Panc1 (cell line): ENCODE results near the gene ANKMY2. TPM values are rescaled to one million over a fixed set of nuclear protein-coding genes. Genes with fewer than 3 reads are reported as not detected.

ENCODE experiments used
- ATAC-seq: fragments of 200-7000 bp; cut with Tn5 transposase; 2 replicates; pipeline ENCODE4 v1.9.1; 2020; ENCODE audit warnings: mild to moderate bottlenecking, moderate library complexity
- BruUV-seq: library from RNA; stranded (reverse); fragments of 400-500 nt; replicated peaks from 2 replicates; lab custom pipeline; 2021; lab: Mats Ljungman, UMichigan
- CTCF ChIA-PET: fragments of 300-600 bp; sonication (Branson Sonifier 250); formaldehyde crosslinking; loops from one replicate; lab custom pipeline; 2022; ENCODE audit warnings: antibody characterized with exemption; lab: Charles Lee
- POLR2A ChIA-PET: fragments of 300-600 bp; sonication (Branson Sonifier 250); formaldehyde crosslinking; loops from one replicate; lab custom pipeline; 2022; ENCODE audit warnings: antibody characterized with exemption; lab: Charles Lee
- DNase-seq: peaks from one replicate; pipeline ENCODE4 v3.0.0-alpha.2; 2010; ENCODE audit warnings: low read depth, low spot score
- H3K27ac ChIP-seq: 2 replicates; pipeline ENCODE4 v1.5.1; 2011; ENCODE audit warnings: mild to moderate bottlenecking, low read length, inconsistent platforms
- H3K27me3 ChIP-seq: fragments of 200-500 bp; sonication (Bioruptor generic); 2 replicates; pipeline ENCODE4 v1.6.0; 2014; ENCODE audit warnings: low read length, inconsistent platforms; ENCODE audit not compliant: control insufficient read depth, insufficient read depth
- H3K36me3 ChIP-seq: fragments of 200-500 bp; sonication (Bioruptor generic); 2 replicates; pipeline ENCODE4 v1.5.1; 2014; ENCODE audit warnings: inconsistent platforms, mild to moderate bottlenecking, low read length, moderate library complexity; ENCODE audit not compliant: control insufficient read depth, insufficient read depth
- H3K4me1 ChIP-seq: 2 replicates; pipeline ENCODE4 v1.5.1; 2011; ENCODE audit warnings: inconsistent platforms, mild to moderate bottlenecking, low read length, moderate library complexity; ENCODE audit not compliant: control insufficient read depth, insufficient read depth
- H3K4me3 ChIP-seq, 2 experiments: 2 replicates each; pipeline ENCODE4 v1.5.1; 2011 to 2012; ENCODE audit warnings: low read depth in 2 of 2, low read length in 2 of 2, mild to moderate bottlenecking in 2 of 2, inconsistent platforms in 1 of 2, moderate library complexity in 1 of 2
- H3K9me3 ChIP-seq: fragments of 200-500 bp; sonication (Bioruptor generic); 2 replicates; pipeline ENCODE4 v1.5.1; 2014; ENCODE audit warnings: low read depth, mild to moderate bottlenecking, inconsistent platforms, low read length, moderate library complexity; ENCODE audit not compliant: control insufficient read depth, insufficient read depth
- CTCF ChIP-seq: fragments of 450-650 bp; IDR thresholded peaks from 2 replicates; pipeline ENCODE4 v1.5.1; 2017; ENCODE audit warnings: mild to moderate bottlenecking
- POLR2AphosphoS5 ChIP-seq: IDR thresholded peaks from 2 replicates; pipeline ENCODE4 v1.6.1; 2012; ENCODE audit warnings: mild to moderate bottlenecking, low read depth, low read length, moderate library complexity
- REST ChIP-seq, 2 experiments: IDR thresholded peaks; 2 replicates each; pipeline ENCODE4 v1.6.1; 2011 to 2012; ENCODE audit warnings: low read depth in 2 of 2, control low read depth in 1 of 2, low read length in 1 of 2, mild to moderate bottlenecking in 1 of 2, moderate library complexity in 1 of 2; ENCODE audit not compliant: insufficient read depth in 1 of 2
- SIN3A ChIP-seq: IDR thresholded peaks from 2 replicates; pipeline ENCODE4 v1.6.1; 2012; ENCODE audit warnings: low read depth, mild to moderate bottlenecking, low read length, moderate library complexity, borderline replicate concordance; ENCODE audit not compliant: insufficient read depth
- TCF7L2 ChIP-seq: IDR thresholded peaks from 2 replicates; pipeline ENCODE4 v1.6.1; 2011; ENCODE audit warnings: mild to moderate bottlenecking, low read depth, low read length, inconsistent platforms
- in situ Hi-C: cut with HindIII; loops from 2 replicates; pipeline ENCODE4 v1.10.0; 2016; ENCODE audit warnings: low sequenced_read_pairs, low pct_unique_long_range_greater_than_20kb
- intact Hi-C: fragments of 100-400 bp; cut with micrococcal nuclease; formaldehyde crosslinking; loops from one replicate; pipeline ENCODE4 v1.10.0; 2022; ENCODE audit not compliant: unreplicated experiment
- total RNA-seq: library from RNA; stranded (reverse); gene quantifications from one replicate; pipeline ENCODE4 v1.2.1, GENCODE V29; 2021; ENCODE audit not compliant: unreplicated experiment

Gene ANKMY2
- total RNA-seq, 1 experiment from 2014 or later, result 18.6 TPM

- Histone ChIP-seq H3K4me1 (peaks cover 16% of the 10 kb centered on the region), H3K27me3 (no peaks in the 10 kb centered on the region), H3K27ac (no peak overlapping the region), H3K4me3 (no peak overlapping the region), H3K9me3 (no peaks in the 10 kb centered on the region), H3K36me3 (peaks cover 5% of the 10 kb centered on the region; the same call in 1 of the 2 replicates)
- intact Hi-C loops, result no loop called here
- in situ Hi-C loops, result no loop called here
- no peak for ATAC-seq
- TF ChIP-seq SIN3A, result no peak
- TF ChIP-seq POLR2AphosphoS5, result no peak
- TF ChIP-seq REST (IDR thresholded peaks at IDR 0.05; ENCODE audit: insufficient read depth in 1 of 2, low read depth in 2 of 2, low read length in 1 of 2), result no peak
- no peak for TF ChIP-seq CTCF
- no peak for TF ChIP-seq TCF7L2
- no peak for DNase-seq
- BruUV-seq, result no TSS peak
- CTCF ChIA-PET, result no interaction called here
- POLR2A ChIA-PET, result no interaction called here
Measured at GRCh38 chr7:16670731-16671344, 25.3 kb upstream of the ANKMY2 start.

- in situ Hi-C loops (no loop called here), intact Hi-C loops (no loop called here)
- Histone ChIP-seq H3K4me1 (peaks cover 16% of the 10 kb centered on the region), H3K4me3 (no peak overlapping the region), H3K27me3 (no peaks in the 10 kb centered on the region), H3K36me3 (peaks cover 2% of the 10 kb centered on the region; the same call in 1 of the 2 replicates), H3K9me3 (no peaks in the 10 kb centered on the region), H3K27ac (no peak overlapping the region)
- BruUV-seq, result no TSS peak
- DNase-seq (no peak), ATAC-seq (no peak)
- TF ChIP-seq TCF7L2 (no peak), REST (IDR thresholded peaks at IDR 0.05; ENCODE audit: insufficient read depth in 1 of 2, low read depth in 2 of 2, low read length in 1 of 2) (no peak), POLR2AphosphoS5 (no peak), SIN3A (no peak), CTCF (no peak)
- CTCF ChIA-PET, result no interaction called here
- POLR2A ChIA-PET, result no interaction called here
Measured at GRCh38 chr7:16670021-16670420, 24.5 kb upstream of the ANKMY2 start.
